ENCODE results near the gene PERM1. TPM values are rescaled to one million over a fixed set of nuclear protein-coding genes. Genes with fewer than 3 reads are reported as not detected.
A peak's percentile ranks its signal among the peaks of the same experiment; 100 is the strongest.

PERM1 gene
- total RNA-seq, 2 donors from 2014 or later, result not detected

DNA sequence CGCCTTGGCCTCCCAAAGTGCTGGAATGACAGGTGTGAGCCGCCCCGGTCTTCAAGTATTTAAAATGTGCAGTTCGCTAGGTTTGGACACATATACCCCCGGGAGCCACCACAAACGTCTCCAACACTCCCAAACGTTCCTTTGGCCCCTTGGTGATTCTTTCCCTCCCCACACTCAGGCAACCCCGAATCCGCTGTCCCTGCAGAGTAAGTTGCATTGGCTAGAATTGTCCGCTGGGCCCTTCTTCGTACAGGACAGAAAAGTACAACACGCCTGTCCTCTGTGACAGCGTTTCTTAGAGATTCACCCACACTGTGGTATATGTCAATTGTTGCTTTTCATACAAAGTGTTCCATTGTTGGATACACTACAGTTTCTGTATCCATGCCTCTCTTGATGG is 3.2 kb upstream of the PERM1 start:
- H3K36me3 Mint-ChIP-seq (ENCODE audit: low read depth), result no peaks in the 10 kb centered on the region
- H3K4me3 Mint-ChIP-seq, result no peak overlapping the region
- Histone ChIP-seq H3K27me3 (ENCODE audit: control insufficient read depth, insufficient read depth, low read length, poor library complexity, severe bottlenecking) (peaks cover 66% of the 10 kb centered on the region), H3K4me3 (ENCODE audit: low read length) (no peak overlapping the region), H3K4me1 (ENCODE audit: control insufficient read depth, insufficient read depth, low read length) (no peaks in the 10 kb centered on the region), H3K9me3 (ENCODE audit: control insufficient read depth, low read length) (no peaks in the 10 kb centered on the region), H3K36me3 (ENCODE audit: control insufficient read depth, insufficient read depth, low read length) (no peaks in the 10 kb centered on the region), H3K27ac (ENCODE audit: low read depth, low read length) (no peak overlapping the region), H3K9ac (ENCODE audit: extremely low read depth, low read length, poor library complexity, severe bottlenecking) (no peak overlapping the region)
- peaks cover 5% of the 10 kb centered on the region for H3K9me3 Mint-ChIP-seq
- no peak for DNase-seq
- WGBS, 2 experiments (ENCODE audit: insufficient coverage in 1 of 2, insufficient read length in 1 of 2), result 86 to 89% methylated on average over 5 to 13 of the region's 13 CpGs
- H3K27me3 Mint-ChIP-seq (ENCODE audit: insufficient read depth), result peaks cover 79% of the 10 kb centered on the region
- H3K4me1 Mint-ChIP-seq, result no peaks in the 10 kb centered on the region
- no peak overlapping the region for H3K27ac Mint-ChIP-seq
- TF ChIP-seq, protein P1, sequence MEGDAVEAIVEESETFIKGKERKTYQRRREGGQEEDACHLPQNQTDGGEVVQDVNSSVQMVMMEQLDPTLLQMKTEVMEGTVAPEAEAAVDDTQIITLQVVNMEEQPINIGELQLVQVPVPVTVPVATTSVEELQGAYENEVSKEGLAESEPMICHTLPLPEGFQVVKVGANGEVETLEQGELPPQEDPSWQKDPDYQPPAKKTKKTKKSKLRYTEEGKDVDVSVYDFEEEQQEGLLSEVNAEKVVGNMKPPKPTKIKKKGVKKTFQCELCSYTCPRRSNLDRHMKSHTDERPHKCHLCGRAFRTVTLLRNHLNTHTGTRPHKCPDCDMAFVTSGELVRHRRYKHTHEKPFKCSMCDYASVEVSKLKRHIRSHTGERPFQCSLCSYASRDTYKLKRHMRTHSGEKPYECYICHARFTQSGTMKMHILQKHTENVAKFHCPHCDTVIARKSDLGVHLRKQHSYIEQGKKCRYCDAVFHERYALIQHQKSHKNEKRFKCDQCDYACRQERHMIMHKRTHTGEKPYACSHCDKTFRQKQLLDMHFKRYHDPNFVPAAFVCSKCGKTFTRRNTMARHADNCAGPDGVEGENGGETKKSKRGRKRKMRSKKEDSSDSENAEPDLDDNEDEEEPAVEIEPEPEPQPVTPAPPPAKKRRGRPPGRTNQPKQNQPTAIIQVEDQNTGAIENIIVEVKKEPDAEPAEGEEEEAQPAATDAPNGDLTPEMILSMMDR (conservative IDR thresholded peaks at IDR 0.05), result no peak

DNA sequence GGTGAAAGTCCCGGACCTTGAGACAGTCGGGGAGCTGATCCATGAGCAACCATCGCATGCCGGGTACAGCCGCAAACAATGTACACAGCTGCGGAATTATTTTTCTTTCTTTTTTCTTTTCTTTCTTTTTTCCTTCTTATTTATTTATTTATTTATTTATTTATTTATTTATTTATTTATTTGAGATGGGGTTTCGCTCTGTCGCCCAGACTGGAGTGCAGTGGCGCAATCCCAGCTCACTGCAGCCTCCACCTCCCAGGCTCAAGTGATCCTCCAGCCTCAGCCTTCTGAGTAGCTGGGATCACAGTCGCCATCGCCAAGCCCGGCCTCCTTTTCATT is 2.6 kb upstream of the PERM1 start:
- TF ChIP-seq, protein P1 (conservative IDR thresholded peaks at IDR 0.05), result no peak
- Mint-ChIP-seq H3K27ac (no peak overlapping the region), H3K27me3 (ENCODE audit: insufficient read depth) (peaks cover 73% of the 10 kb centered on the region), H3K4me1 (no peaks in the 10 kb centered on the region), H3K4me3 (no peak overlapping the region), H3K9me3 (peaks cover 5% of the 10 kb centered on the region), H3K36me3 (ENCODE audit: low read depth) (no peaks in the 10 kb centered on the region)
- DNase-seq, result no peak
- H3K9ac ChIP-seq (ENCODE audit: extremely low read depth, low read length, poor library complexity, severe bottlenecking), result no peak overlapping the region
- WGBS, 2 experiments (ENCODE audit: insufficient coverage in 1 of 2, insufficient read length in 1 of 2), result 27 to 65% methylated on average over 2 to 11 of the region's 12 CpGs
- no peak overlapping the region for H3K4me3 ChIP-seq (ENCODE audit: low read length)
- peaks cover 60% of the 10 kb centered on the region for H3K27me3 ChIP-seq (ENCODE audit: control insufficient read depth, insufficient read depth, low read length, poor library complexity, severe bottlenecking)
- no peak overlapping the region for H3K27ac ChIP-seq (ENCODE audit: low read depth, low read length)
- H3K36me3 ChIP-seq (ENCODE audit: control insufficient read depth, insufficient read depth, low read length), result no peaks in the 10 kb centered on the region
- H3K9me3 ChIP-seq (ENCODE audit: control insufficient read depth, low read length), result no peaks in the 10 kb centered on the region
- no peaks in the 10 kb centered on the region for H3K4me1 ChIP-seq (ENCODE audit: control insufficient read depth, insufficient read depth, low read length)

DNA sequence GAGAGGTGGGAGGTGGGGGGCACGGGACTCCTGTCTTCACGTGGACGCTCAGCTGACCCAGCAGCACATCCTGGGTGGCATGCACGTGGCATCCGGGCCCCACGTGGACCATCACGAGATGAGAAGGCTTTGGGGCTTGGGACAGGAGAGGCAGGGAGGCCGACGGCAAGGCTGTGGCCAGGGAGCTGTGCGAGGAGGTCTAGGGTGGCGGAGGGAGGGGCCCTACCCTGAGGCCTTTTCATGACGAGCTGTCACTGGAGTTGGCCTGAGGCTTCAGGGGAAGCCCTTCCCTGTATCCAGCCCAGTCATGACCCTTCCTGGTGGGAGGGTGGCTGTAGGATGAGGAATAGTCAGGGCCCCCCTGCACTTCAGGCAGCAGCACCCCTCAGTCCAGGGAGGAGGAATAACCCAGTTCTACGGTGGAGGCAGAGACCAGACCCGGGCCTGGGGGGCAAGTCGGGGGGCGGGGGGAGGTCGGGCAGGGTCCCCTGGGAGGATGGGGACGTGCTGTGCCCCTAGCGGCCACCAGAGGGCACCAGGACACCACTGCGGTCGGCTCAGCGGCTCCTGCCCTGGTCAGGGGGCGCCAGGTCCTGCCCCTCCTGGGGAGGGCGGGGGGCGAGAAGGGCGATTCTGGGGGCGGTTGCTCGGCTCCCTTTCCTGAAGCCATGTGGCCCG is 2.0 kb upstream of the PERM1 start:
- H3K27me3 Mint-ChIP-seq (ENCODE audit: insufficient read depth), result peaks cover 67% of the 10 kb centered on the region
- no peak overlapping the region for H3K4me3 Mint-ChIP-seq
- Histone ChIP-seq H3K9me3 (ENCODE audit: control insufficient read depth, low read length) (no peaks in the 10 kb centered on the region), H3K36me3 (ENCODE audit: control insufficient read depth, insufficient read depth, low read length) (no peaks in the 10 kb centered on the region), H3K27ac (ENCODE audit: low read depth, low read length) (no peak overlapping the region), H3K4me1 (ENCODE audit: control insufficient read depth, insufficient read depth, low read length) (no peaks in the 10 kb centered on the region), H3K9ac (ENCODE audit: extremely low read depth, low read length, poor library complexity, severe bottlenecking) (no peak overlapping the region), H3K27me3 (ENCODE audit: control insufficient read depth, insufficient read depth, low read length, poor library complexity, severe bottlenecking) (peaks cover 55% of the 10 kb centered on the region), H3K4me3 (ENCODE audit: low read length) (no peak overlapping the region)
- peaks cover 4% of the 10 kb centered on the region for H3K9me3 Mint-ChIP-seq
- no peaks in the 10 kb centered on the region for H3K36me3 Mint-ChIP-seq (ENCODE audit: low read depth)
- DNase-seq, result peak; percentile 87
- 3 to 28% methylated on average over 7 to 29 of the region's 29 CpGs for WGBS, 2 experiments (ENCODE audit: insufficient coverage in 1 of 2, insufficient read length in 1 of 2)
- no peaks in the 10 kb centered on the region for H3K4me1 Mint-ChIP-seq
- TF ChIP-seq, protein P1 (conservative IDR thresholded peaks at IDR 0.05), result peak; percentile 98
- no peak overlapping the region for H3K27ac Mint-ChIP-seq
